ENCODE data around the gene GPR173. TPM values are rescaled to one million over a fixed set of nuclear protein-coding genes. Genes with fewer than 3 reads are reported as not detected.

GPR173 gene
- total and polyA plus RNA-seq, 2 of the 8 experiments (the other 6 are each of a cell fraction or from before 2014, with no cell fraction given): 7.0 to 11.3 TPM

DNA sequence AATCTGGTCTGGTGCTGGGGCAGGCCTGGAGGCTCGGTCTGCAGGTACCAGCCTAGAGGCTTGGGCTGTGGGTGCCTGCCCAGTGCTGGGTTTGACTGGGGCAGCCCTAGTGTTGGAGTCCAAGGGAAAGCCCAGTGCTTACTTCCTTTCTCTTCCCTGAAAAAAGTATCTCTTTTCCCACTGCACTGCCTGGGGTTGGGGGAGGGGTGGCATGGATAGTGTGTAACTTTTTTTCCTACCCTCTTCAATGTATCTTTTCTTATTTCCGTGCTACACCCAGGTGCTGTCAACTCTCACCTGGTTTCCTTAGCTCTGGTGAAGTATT, 66.9 kb downstream of the GPR173 start:
- H2BK20ac ChIP-seq (ENCODE audit: low read length): no peak overlapping the region
- H2BK120ac ChIP-seq (replicated peaks; ENCODE audit: low read depth, low read length): no peak overlapping the region
- ChIA-PET POLR2A (ENCODE audit: partially characterized antibody) (no interaction called here), CTCF (ENCODE audit: partially characterized antibody) (no interaction called here)
- no peaks in the 10 kb centered on the region for H3K27me3 ChIP-seq (replicated peaks in 1 of 4; ENCODE audit: control insufficient read depth in 3 of 4, extremely low read depth in 1 of 4, insufficient read depth in 3 of 4, low read length in 3 of 4)
- no peaks in the 10 kb centered on the region for H3K23me2 ChIP-seq (ENCODE audit: low read depth, low read length)
- no peaks in the 10 kb centered on the region for H4K20me1 ChIP-seq (replicated peaks in 1 of 2; ENCODE audit: control insufficient read depth in 1 of 2, insufficient read depth in 2 of 2, low read length in 2 of 2)
- FAIRE-seq (no peak), DNase-seq (ENCODE audit: low read depth in 1 of 2, low spot score in 2 of 2) (no peak)
- H2BK15ac ChIP-seq (ENCODE audit: low read length): no peak overlapping the region
- H3K23ac ChIP-seq (ENCODE audit: insufficient read length): no peak overlapping the region
- no peak overlapping the region for H4K91ac ChIP-seq (replicated peaks; ENCODE audit: insufficient read length, low read length)
- no peak overlapping the region for H3K27ac ChIP-seq (ENCODE audit: low read depth, low read length)
- no peaks in the 10 kb centered on the region for H3K36me3 ChIP-seq (ENCODE audit: control insufficient read depth in 2 of 4, insufficient read depth in 4 of 4, low read length in 3 of 4)
- H4K8ac ChIP-seq (ENCODE audit: extremely low read depth, insufficient read depth, low read length): no peak overlapping the region
- no peak overlapping the region for H2AFZ ChIP-seq (ENCODE audit: low read length)
- H2BK5ac ChIP-seq (ENCODE audit: low read depth, low read length): no peak overlapping the region
- H3K4me1 ChIP-seq (replicated peaks in 1 of 4; ENCODE audit: control insufficient read depth in 3 of 4, insufficient read depth in 4 of 4, low read length in 3 of 4): 0 out of 7 replicates have a peak, but pooled peaks cover 0 to 2% (median 0%) of the 10 kb centered on the region in 4 experiments
- no peak overlapping the region for H3K4ac ChIP-seq (replicated peaks; ENCODE audit: insufficient read length, low read depth, low read length)
- no peak overlapping the region for H3K9ac ChIP-seq (replicated peaks in 1 of 4; ENCODE audit: extremely low read depth in 1 of 4, low read depth in 3 of 4, low read length in 3 of 4)
- no peaks in the 10 kb centered on the region; the same call in 1 of the 2 replicates for H3K79me1 ChIP-seq (ENCODE audit: low read depth, low read length)
- no peak overlapping the region for H3K4me3 ChIP-seq (ENCODE audit: extremely low read depth in 1 of 4, insufficient read depth in 2 of 4, low read depth in 3 of 4, low read length in 4 of 4)
- H3K14ac ChIP-seq (ENCODE audit: insufficient read length): no peak overlapping the region
- no peak overlapping the region for H2AK5ac ChIP-seq (ENCODE audit: low read depth, low read length)
- H3K79me2 ChIP-seq (ENCODE audit: control insufficient read depth in 1 of 2, insufficient read depth in 2 of 2, low read length in 2 of 2): no peaks in the 10 kb centered on the region
- no peak overlapping the region for H3K4me2 ChIP-seq (ENCODE audit: insufficient read depth in 1 of 2, low read depth in 2 of 2, low read length in 2 of 2)
- H2BK12ac ChIP-seq (ENCODE audit: low read depth, low read length): no peak overlapping the region
- no peak overlapping the region for H3K18ac ChIP-seq (ENCODE audit: extremely low read depth, low read length)
- no peak overlapping the region for H3K56ac ChIP-seq (replicated peaks; ENCODE audit: insufficient read length, low read depth, low read length)
- no peak overlapping the region for H4K5ac ChIP-seq (ENCODE audit: insufficient read length, low read depth, low read length)
- TF ChIP-seq EP300 (IDR thresholded peaks at IDR 0.05; ENCODE audit: borderline replicate concordance in 1 of 2, low read depth in 2 of 2, low read length in 2 of 2) (no peak), JUND (IDR thresholded peaks at IDR 0.05; ENCODE audit: low read length) (no peak), KDM4A (IDR thresholded peaks at IDR 0.05; ENCODE audit: low read depth, low read length, severe bottlenecking) (no peak), POLR2A (IDR thresholded peaks at IDR 0.05; ENCODE audit: control extremely low read depth in 1 of 2, low read depth in 2 of 2, low read length in 2 of 2) (no peak), BCL11A (IDR thresholded peaks at IDR 0.05; ENCODE audit: low read depth in 2 of 2, low read length in 2 of 2) (no peak), SP2 (IDR thresholded peaks at IDR 0.05; ENCODE audit: low read length) (no peak), RXRA (IDR thresholded peaks at IDR 0.05; ENCODE audit: insufficient read depth, low read depth, low read length) (no peak), CEBPB (IDR thresholded peaks at IDR 0.05; ENCODE audit: low read depth, low read length) (no peak), TAF1 (IDR thresholded peaks at IDR 0.05; ENCODE audit: low read depth, low read length) (no peak), CHD2 (IDR thresholded peaks at IDR 0.05; ENCODE audit: low read length) (no peak), NANOG (IDR thresholded peaks at IDR 0.05; ENCODE audit: insufficient read depth, low read depth, low read length, poor library complexity, severe bottlenecking) (no peak), EGR1 (IDR thresholded peaks at IDR 0.05; ENCODE audit: borderline replicate concordance, low read depth, low read length) (no peak), BACH1 (IDR thresholded peaks at IDR 0.05; ENCODE audit: low read length) (no peak), MAX (IDR thresholded peaks at IDR 0.05) (no peak)
- no peaks in the 10 kb centered on the region for H3K9me3 ChIP-seq (ENCODE audit: insufficient read depth in 2 of 2, low read depth in 1 of 2, low read length in 1 of 2)
- 89% methylated on average over 2 of the region's 2 CpGs; no CpG with 5 or more reads in 1 of the 2 experiments for WGBS, 2 experiments (ENCODE audit: extremely low coverage in 1 of 2, insufficient coverage in 1 of 2, insufficient read length in 1 of 2, insufficient replicate concordance in 2 of 2, low coverage in 1 of 2, low lambda C conversion rate in 2 of 2, missing lambda C conversion rate in 1 of 2)
